LNCAP (cell line): ENCODE results near the gene SMIM41.
A peak's percentile ranks its signal among the peaks of the same experiment; 100 is the strongest.

ENCODE experiments used
- CTCF ChIP-seq: fragments of 450-650 bp; IDR thresholded peaks from 2 replicates; pipeline ENCODE4 v1.5.1; 2017; ENCODE audit warnings: mild to moderate bottlenecking

The SMIM41 gene

DNA sequence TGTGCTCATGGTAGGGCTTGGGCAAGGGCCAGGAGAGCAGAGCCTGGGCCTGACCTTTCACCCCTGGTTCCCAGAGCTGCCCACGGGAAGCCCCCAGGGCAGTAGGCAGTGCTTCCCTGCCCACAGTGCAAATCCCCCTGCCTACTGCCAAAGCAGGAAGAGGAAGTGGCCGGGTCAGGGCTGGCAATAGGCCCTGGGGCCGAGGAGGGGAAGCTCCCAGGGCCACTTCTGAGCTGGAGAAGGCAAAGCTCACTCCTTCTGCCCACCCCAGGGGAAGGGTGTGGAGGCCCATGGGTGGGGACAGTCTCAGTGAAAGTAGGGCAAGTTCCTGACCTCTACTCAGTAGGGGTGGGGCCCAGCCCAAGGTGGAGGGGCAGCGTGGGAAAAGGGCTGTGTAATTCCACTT lies 33.7 kb upstream of the SMIM41 start:
- no peak for TF ChIP-seq CTCF

GRCh38 chr12:52046859-52047258 lies 32.6 kb upstream of the SMIM41 start:
- TF ChIP-seq CTCF, result no peak

DNA sequence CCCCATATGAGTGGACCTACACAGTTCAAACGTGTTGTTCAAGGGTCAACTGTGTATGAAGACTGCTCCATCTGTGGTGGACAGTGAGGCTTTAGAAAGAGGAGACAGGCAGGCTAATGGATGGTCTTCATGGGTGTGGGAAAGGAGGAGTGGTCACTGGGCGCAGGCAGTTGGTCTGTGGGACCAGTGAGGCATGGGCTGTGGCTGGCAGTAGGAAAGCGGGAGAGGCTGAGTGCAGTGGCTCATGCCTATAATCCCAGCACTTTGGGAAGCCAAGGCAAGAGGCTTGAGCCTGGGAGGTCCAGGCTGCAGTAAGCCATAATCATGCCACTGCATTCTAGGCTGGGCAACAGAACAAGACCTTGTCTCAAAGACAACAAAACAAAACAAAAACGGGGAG lies 30.2 kb upstream of the SMIM41 start:
- no peak for TF ChIP-seq CTCF

DNA sequence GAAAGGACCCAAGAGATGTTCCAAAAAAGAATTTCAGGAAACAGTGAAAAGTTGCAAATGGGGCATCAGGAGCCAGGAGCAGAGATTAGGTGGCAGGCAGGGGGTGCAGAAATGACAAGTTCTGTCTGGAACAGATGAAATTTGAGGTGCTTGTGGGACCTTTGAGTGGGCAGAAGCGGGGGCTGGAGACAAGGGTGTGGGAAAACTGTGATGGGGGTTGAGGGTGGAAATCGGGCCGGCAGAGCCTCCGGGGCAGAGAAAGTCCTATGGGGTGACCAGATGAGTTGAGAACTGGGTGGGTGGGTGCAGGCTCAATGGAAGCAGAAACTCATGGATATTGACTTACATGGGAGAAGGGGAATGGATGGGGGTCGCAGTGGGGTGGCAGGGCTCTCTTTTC lies 29.8 kb upstream of the SMIM41 start:
- no peak for TF ChIP-seq CTCF

GRCh38 chr12:52050116-52050757 lies 29.3 kb upstream of the SMIM41 start:
- TF ChIP-seq CTCF, result no peak

- peak; percentile 11; the same call in 1 of the 2 replicates for TF ChIP-seq CTCF
Measured at GRCh38 chr12:52050758-52051541, 28.6 kb upstream of the SMIM41 start, which contains the start of gene NR4A1. TSS of gene NR4A1 (plus strand) at chr12:52051442. CDS start at chr12:52054329, 2,887 bp downstream.

- no peak for TF ChIP-seq CTCF
Measured at GRCh38 chr12:52052468-52053186, 26.9 kb upstream of the SMIM41 start.
